Fibroblast of skin of back (primary cell): Measurements from ENCODE around the gene GABARAPL1.
"Not testable (repeated sequence)": the region's sequence is repeated elsewhere in the genome, so short reads cannot be mapped to it uniquely, and the experiment has no call there.

Experiments
- DNase-seq: peaks from one replicate; pipeline ENCODE4 v3.0.0-alpha.2; 2013

GABARAPL1 gene

GRCh38 chr12:10204495-10204894, 8.2 kb upstream of the GABARAPL1 start:
- DNase-seq = not testable (repeated sequence)

- DNase-seq = peak; percentile 75
Observed at GRCh38 chr12:10205220-10205807, 7.4 kb upstream of the GABARAPL1 start.

GRCh38 chr12:10207136-10207535, 5.5 kb upstream of the GABARAPL1 start:
- no peak for DNase-seq

GRCh38 chr12:10210225-10210624, 2.5 kb upstream of the GABARAPL1 start:
- no peak for DNase-seq

GRCh38 chr12:10211101-10211939, 1.4 kb upstream of the GABARAPL1 start:
- DNase-seq = no peak

GRCh38 chr12:10211940-10212738, 538 bp upstream of the GABARAPL1 start:
- peak; percentile 99 for DNase-seq

GRCh38 chr12:10213168-10214135, 775 bp downstream of the GABARAPL1 start:
- DNase-seq = peak; percentile 62

GRCh38 chr12:10214136-10214894, 1.6 kb downstream of the GABARAPL1 start:
- peak; percentile 70 for DNase-seq

- DNase-seq = no peak
Observed at GRCh38 chr12:10214895-10215267, 2.2 kb downstream of the GABARAPL1 start.

- no peak for DNase-seq
Observed at GRCh38 chr12:10215436-10215835, 2.8 kb downstream of the GABARAPL1 start.

- not testable (repeated sequence) for DNase-seq
Observed at GRCh38 chr12:10215946-10216345, 3.3 kb downstream of the GABARAPL1 start.

- DNase-seq = no peak
Observed at GRCh38 chr12:10218021-10218420, 5.3 kb downstream of the GABARAPL1 start.

GRCh38 chr12:10220398-10221077, 7.9 kb downstream of the GABARAPL1 start:
- no peak for DNase-seq

GRCh38 chr12:10221846-10222245, 9.2 kb downstream of the GABARAPL1 start:
- no peak for DNase-seq

GRCh38 chr12:10223208-10223607, 10.5 kb downstream of the GABARAPL1 start:
- no peak for DNase-seq

GRCh38 chr12:10225426-10225825, 12.7 kb downstream of the GABARAPL1 start:
- DNase-seq = not testable (repeated sequence)

- no peak for DNase-seq
Observed at GRCh38 chr12:10226086-10226485, 13.4 kb downstream of the GABARAPL1 start.

GRCh38 chr12:10226731-10227130, 14.1 kb downstream of the GABARAPL1 start:
- no peak for DNase-seq

- no peak for DNase-seq
Observed at GRCh38 chr12:10227648-10228047, 15.0 kb downstream of the GABARAPL1 start.

- no peak for DNase-seq
Observed at GRCh38 chr12:10234562-10234961, 21.9 kb downstream of the GABARAPL1 start.
